ENCODE data around the gene HUWE1.

The HUWE1 gene

DNA sequence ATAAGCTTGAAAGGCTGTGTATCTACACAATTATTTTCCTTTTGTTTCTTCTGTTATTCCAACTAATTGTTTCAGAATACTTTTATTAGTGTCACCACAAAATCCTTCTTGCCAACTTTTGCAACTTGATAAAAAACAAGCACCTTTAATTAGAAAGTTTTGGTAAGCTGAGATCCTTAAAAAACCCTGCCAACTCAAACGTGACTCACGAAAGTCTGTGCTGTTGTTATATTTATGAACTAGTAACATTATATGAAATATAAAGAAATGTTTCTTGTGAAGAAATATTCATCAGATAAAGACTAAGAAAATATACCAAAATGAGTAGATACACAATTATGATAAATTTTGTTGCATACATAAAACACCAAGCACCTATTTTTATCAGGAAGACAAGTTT lies 49.0 kb downstream of the HUWE1 start:
- TF ChIP-seq JUND (IDR thresholded peaks at IDR 0.05; ENCODE audit: low read depth), result no peak
- DNase-seq (ENCODE audit: low read depth in 1 of 2, low spot score in 1 of 2), result no peak
- in situ Hi-C loops (cut with HindIII; ENCODE audit: low pct_unique_long_range_greater_than_20kb, low sequenced_read_pairs), result no loop called here

DNA sequence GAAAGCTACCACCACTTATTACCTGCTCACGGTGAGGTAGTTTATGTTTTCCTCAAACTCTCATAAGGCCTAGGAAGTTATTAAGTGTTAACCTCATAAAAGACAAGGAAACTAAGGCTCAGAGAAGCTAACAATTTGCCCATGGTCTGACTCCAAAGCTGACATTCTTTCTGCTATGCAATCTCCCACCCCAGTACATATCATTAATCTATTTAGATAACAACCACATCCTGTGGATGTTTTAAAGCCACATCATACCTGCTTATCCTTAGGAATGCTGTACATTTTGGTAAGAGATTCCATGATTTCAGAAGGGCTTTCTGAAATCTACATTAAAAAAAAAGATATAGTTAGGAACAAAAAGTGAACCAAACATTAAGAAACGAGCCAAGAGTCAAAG lies 55.4 kb downstream of the HUWE1 start:
- in situ Hi-C loops (cut with HindIII; ENCODE audit: low pct_unique_long_range_greater_than_20kb, low sequenced_read_pairs), result no loop called here
- TF ChIP-seq JUND (IDR thresholded peaks at IDR 0.05; ENCODE audit: low read depth), result no peak
- DNase-seq (ENCODE audit: low read depth in 1 of 2, low spot score in 1 of 2), result no peak

DNA sequence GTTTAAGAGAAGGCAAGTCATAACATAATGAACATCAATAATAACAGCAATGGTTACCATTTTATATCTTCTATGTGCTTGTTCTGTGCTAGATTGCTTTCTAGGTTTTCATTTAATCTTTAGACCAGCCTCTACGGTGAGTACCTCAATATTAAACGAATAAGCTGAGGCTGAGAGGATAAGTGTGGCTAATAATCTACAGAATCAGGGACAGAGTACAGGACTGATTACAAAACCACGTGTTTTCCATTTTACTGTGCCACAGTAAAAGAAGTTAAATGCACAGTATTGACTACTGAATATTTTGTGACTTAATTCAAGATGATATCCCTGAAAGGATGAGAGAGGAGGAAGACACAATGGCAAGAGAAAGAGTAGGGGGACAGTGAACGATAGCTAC lies 56.3 kb downstream of the HUWE1 start:
- no peak for DNase-seq (ENCODE audit: low read depth in 1 of 2, low spot score in 1 of 2)
- in situ Hi-C loops (cut with HindIII; ENCODE audit: low pct_unique_long_range_greater_than_20kb, low sequenced_read_pairs), result no loop called here
- no peak for TF ChIP-seq JUND (IDR thresholded peaks at IDR 0.05; ENCODE audit: low read depth)

DNA sequence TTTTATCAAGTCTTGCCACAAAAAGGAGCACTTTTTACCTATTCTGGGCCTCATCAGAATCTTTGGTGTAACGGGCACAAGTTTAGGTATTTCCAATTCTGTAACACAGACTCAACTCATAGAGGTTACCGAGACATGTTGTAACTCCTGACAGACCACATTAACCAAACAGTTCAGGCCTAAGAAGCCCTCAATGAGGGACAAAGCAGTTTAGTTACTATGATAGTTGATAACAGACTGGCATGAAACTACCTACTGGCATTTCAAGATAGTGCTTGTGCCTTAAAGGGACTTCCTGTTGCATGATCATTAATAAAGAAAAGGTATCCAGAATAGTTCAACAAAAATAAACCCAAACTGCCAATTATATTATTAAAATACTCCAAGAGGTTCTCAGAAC lies 64.1 kb downstream of the HUWE1 start:
- no peak for DNase-seq (ENCODE audit: low read depth in 1 of 2, low spot score in 1 of 2)
- no peak for TF ChIP-seq JUND (IDR thresholded peaks at IDR 0.05; ENCODE audit: low read depth)
- in situ Hi-C loops (cut with HindIII; ENCODE audit: low pct_unique_long_range_greater_than_20kb, low sequenced_read_pairs), result no loop called here

DNA sequence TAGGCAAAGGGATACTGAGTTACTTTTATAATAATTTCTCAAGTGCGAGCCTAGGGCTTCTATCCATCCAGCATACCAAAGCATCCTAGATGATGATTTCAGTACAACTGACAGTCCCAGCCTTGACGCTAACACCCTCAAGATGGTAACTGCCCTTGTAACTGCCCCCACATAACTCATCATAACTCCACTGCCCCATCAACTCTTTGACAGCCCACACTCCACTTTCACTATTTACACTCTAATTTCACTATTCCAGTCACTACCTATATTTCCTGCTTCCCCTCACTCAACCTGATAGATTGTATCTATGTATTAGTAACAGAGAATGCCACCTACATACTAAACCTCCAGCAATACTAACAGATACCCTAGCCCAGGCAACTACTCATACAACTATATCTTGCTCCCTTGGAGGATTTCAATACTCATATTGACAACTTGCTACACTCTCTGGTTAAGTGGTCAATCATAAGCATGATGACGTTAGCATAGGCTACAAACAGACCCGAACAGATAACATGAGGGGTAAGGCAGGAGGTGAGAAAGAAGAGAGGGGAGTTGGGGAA lies 65.0 kb downstream of the HUWE1 start:
- no peak for DNase-seq (ENCODE audit: low read depth in 1 of 2, low spot score in 1 of 2)
- no peak for TF ChIP-seq JUND (IDR thresholded peaks at IDR 0.05; ENCODE audit: low read depth)
- in situ Hi-C loops (cut with HindIII; ENCODE audit: low pct_unique_long_range_greater_than_20kb, low sequenced_read_pairs), result no loop called here

DNA sequence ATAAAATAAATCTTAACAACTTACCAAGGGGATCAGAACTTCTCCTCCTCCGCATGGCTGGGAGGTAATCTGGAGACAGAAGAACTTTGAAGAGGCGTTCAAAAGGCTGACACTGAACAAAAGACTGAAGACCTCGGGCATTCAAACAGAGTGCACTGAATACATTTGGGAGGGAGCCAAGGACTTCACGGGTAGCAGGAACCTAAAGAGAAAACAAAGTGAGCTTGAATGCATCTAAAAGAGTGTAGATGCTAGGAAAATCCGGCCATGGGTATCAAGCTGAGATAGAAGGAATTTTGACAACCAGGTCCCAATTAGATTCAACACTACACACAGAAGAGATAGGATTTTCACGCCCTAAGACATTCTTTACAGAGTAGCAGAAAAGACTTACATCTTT lies 69.6 kb downstream of the HUWE1 start:
- no peak for DNase-seq (ENCODE audit: low read depth in 1 of 2, low spot score in 1 of 2)
- in situ Hi-C loops (cut with HindIII; ENCODE audit: low pct_unique_long_range_greater_than_20kb, low sequenced_read_pairs), result no loop called here
- no peak for TF ChIP-seq JUND (IDR thresholded peaks at IDR 0.05; ENCODE audit: low read depth)

- in situ Hi-C loops (cut with HindIII; ENCODE audit: low pct_unique_long_range_greater_than_20kb, low sequenced_read_pairs), result no loop called here
- DNase-seq (ENCODE audit: low read depth in 1 of 2, low spot score in 1 of 2), result no peak
- no peak for TF ChIP-seq JUND (IDR thresholded peaks at IDR 0.05; ENCODE audit: low read depth)
These were observed 80.1 kb downstream of the HUWE1 start for GRCh38 chrX:53606456-53606855.

DNA sequence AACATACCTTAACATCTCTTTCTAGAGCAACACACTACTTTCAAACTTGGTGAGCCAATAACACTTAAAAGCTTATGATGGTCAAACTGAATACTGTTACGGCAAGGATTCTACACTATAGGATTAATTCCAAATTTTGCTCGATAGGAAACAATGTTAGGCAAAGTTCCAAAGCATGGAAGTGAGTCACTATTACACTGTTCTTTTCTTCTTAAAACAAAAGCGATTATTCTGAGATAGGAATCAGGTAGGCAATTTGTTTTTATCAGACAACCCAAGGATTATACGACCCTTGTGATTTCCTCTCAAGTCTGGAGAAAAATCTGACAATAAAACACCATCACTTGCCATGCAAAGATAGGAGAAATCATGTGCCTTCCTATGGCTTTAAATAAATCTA lies 81.5 kb downstream of the HUWE1 start:
- in situ Hi-C loops (cut with HindIII; ENCODE audit: low pct_unique_long_range_greater_than_20kb, low sequenced_read_pairs), result no loop called here
- no peak for TF ChIP-seq JUND (IDR thresholded peaks at IDR 0.05; ENCODE audit: low read depth)
- no peak for DNase-seq (ENCODE audit: low read depth in 1 of 2, low spot score in 1 of 2)

GRCh38 chrX:53599781-53600396 lies 86.6 kb downstream of the HUWE1 start:
- DNase-seq (ENCODE audit: low read depth in 1 of 2, low spot score in 1 of 2), result no peak
- no peak for TF ChIP-seq JUND (IDR thresholded peaks at IDR 0.05; ENCODE audit: low read depth)
- in situ Hi-C loops (cut with HindIII; ENCODE audit: low pct_unique_long_range_greater_than_20kb, low sequenced_read_pairs), result no loop called here

- no peak for TF ChIP-seq JUND (IDR thresholded peaks at IDR 0.05; ENCODE audit: low read depth)
- DNase-seq (ENCODE audit: low read depth in 1 of 2, low spot score in 1 of 2), result no peak
- in situ Hi-C loops (cut with HindIII; ENCODE audit: low pct_unique_long_range_greater_than_20kb, low sequenced_read_pairs), result no loop called here
These were observed 88.3 kb downstream of the HUWE1 start for GRCh38 chrX:53598169-53598568.

- DNase-seq (ENCODE audit: low read depth in 1 of 2, low spot score in 1 of 2), result no peak
- in situ Hi-C loops (cut with HindIII; ENCODE audit: low pct_unique_long_range_greater_than_20kb, low sequenced_read_pairs), result no loop called here
- no peak for TF ChIP-seq JUND (IDR thresholded peaks at IDR 0.05; ENCODE audit: low read depth)
These were observed 91.2 kb downstream of the HUWE1 start for GRCh38 chrX:53595266-53595810.

GRCh38 chrX:53594354-53594753 lies 92.2 kb downstream of the HUWE1 start:
- no peak for DNase-seq (ENCODE audit: low read depth in 1 of 2, low spot score in 1 of 2)
- TF ChIP-seq JUND (IDR thresholded peaks at IDR 0.05; ENCODE audit: low read depth), result no peak
- in situ Hi-C loops (cut with HindIII; ENCODE audit: low pct_unique_long_range_greater_than_20kb, low sequenced_read_pairs), result no loop called here

- DNase-seq (ENCODE audit: low read depth in 1 of 2, low spot score in 1 of 2), result no peak
- in situ Hi-C loops (cut with HindIII; ENCODE audit: low pct_unique_long_range_greater_than_20kb, low sequenced_read_pairs), result no loop called here
- TF ChIP-seq JUND (IDR thresholded peaks at IDR 0.05; ENCODE audit: low read depth), result no peak
These were observed 98.6 kb downstream of the HUWE1 start for GRCh38 chrX:53587795-53588420.
